HS-5 (cell line): ENCODE measurements around the gene TBC1D22B.
A peak's percentile ranks its signal among the peaks of the same experiment; 100 is the strongest.

Experiments
- DNase-seq: peaks from one replicate; pipeline ENCODE4 v3.0.0-alpha.2; 2012; ENCODE audit warnings: low read depth

Gene TBC1D22B

GRCh38 chr6:37239950-37240713 is 17.4 kb upstream of the TBC1D22B start:
- DNase-seq, result peak; percentile 86

- no peak for DNase-seq
Measured at GRCh38 chr6:37241131-37241530, 16.4 kb upstream of the TBC1D22B start.

- no peak for DNase-seq
Measured at GRCh38 chr6:37241775-37242428, 15.7 kb upstream of the TBC1D22B start.

GRCh38 chr6:37242429-37243052 is 15.0 kb upstream of the TBC1D22B start:
- peak; percentile 98 for DNase-seq

- DNase-seq, result no peak
Measured at GRCh38 chr6:37243131-37243815, 14.3 kb upstream of the TBC1D22B start.

- no peak for DNase-seq
Measured at GRCh38 chr6:37243816-37244370, 13.7 kb upstream of the TBC1D22B start.

GRCh38 chr6:37244430-37245310 is 12.9 kb upstream of the TBC1D22B start:
- DNase-seq, result peak; percentile 98

GRCh38 chr6:37251211-37251780 is 6.3 kb upstream of the TBC1D22B start:
- DNase-seq, result no peak

GRCh38 chr6:37253486-37254007 is 4.0 kb upstream of the TBC1D22B start:
- DNase-seq, result no peak

- DNase-seq, result no peak
Measured at GRCh38 chr6:37254881-37255280, 2.7 kb upstream of the TBC1D22B start.

- DNase-seq, result no peak
Measured at GRCh38 chr6:37256692-37257319, 766 bp upstream of the TBC1D22B start.

- DNase-seq, result no peak
Measured at GRCh38 chr6:37257320-37257633, 295 bp upstream of the TBC1D22B start.

- DNase-seq, result no peak
Measured at GRCh38 chr6:37258405-37259105, 983 bp downstream of the TBC1D22B start.

- DNase-seq, result no peak
Measured at GRCh38 chr6:37259191-37259590, 1.6 kb downstream of the TBC1D22B start.

GRCh38 chr6:37260040-37260439 is 2.5 kb downstream of the TBC1D22B start:
- no peak for DNase-seq

- no peak for DNase-seq
Measured at GRCh38 chr6:37260444-37260843, 2.9 kb downstream of the TBC1D22B start.

- no peak for DNase-seq
Measured at GRCh38 chr6:37261198-37261597, 3.6 kb downstream of the TBC1D22B start.

- no peak for DNase-seq
Measured at GRCh38 chr6:37262446-37263026, 5.0 kb downstream of the TBC1D22B start.

GRCh38 chr6:37265001-37265400 is 7.4 kb downstream of the TBC1D22B start:
- DNase-seq, result no peak
